H1 (cell line): ENCODE results near the gene CHST2.

ENCODE experiments used
- CTCF ChIP-seq, 3 experiments: IDR thresholded peaks; 1 replicate in 2 of 3; 2 replicates in 1 of 3; pipeline versions ENCODE4 v1.5.1 to v1.6.1; 2011; ENCODE audit warnings: low read length in 3 of 3, mild to moderate bottlenecking in 3 of 3, inconsistent platforms in 2 of 3, low read depth in 1 of 3, moderate library complexity in 1 of 3; ENCODE audit not compliant: insufficient read depth in 1 of 3; ENCODE audit errors: control extremely low read depth in 1 of 3
- E2F6 ChIP-seq: IDR thresholded peaks from 2 replicates; pipeline ENCODE4 v1.6.1; 2012; ENCODE audit warnings: inconsistent platforms
- EZH2 ChIP-seq: fragments of 200-600 bp; sonication (generic); IDR thresholded peaks from 2 replicates; pipeline ENCODE4 v1.7.1; 2012; ENCODE audit warnings: low read depth, mild to moderate bottlenecking, moderate library complexity, low read length, inconsistent platforms; ENCODE audit not compliant: severe bottlenecking
- MAX ChIP-seq: IDR thresholded peaks from 2 replicates; pipeline ENCODE4 v1.6.1; 2012; ENCODE audit warnings: inconsistent platforms
- NRF1 ChIP-seq: IDR thresholded peaks from 2 replicates; pipeline ENCODE4 v1.6.1; 2011; ENCODE audit warnings: mild to moderate bottlenecking, low read depth, low read length, improper control_type of control experiment
- POLR2A ChIP-seq, 2 experiments: IDR thresholded peaks; 1 replicate in 1 of 2; 2 replicates in 1 of 2; pipeline ENCODE4 v1.6.1; 2011; ENCODE audit warnings: low read depth in 2 of 2, low read length in 2 of 2, mild to moderate bottlenecking in 2 of 2; ENCODE audit errors: control extremely low read depth in 1 of 2
- POLR2AphosphoS5 ChIP-seq: IDR thresholded peaks from 2 replicates; pipeline ENCODE4 v1.6.1; 2011; ENCODE audit warnings: low read depth, low read length
- SIN3A ChIP-seq, 2 experiments: IDR thresholded peaks in 1 of 2; conservative IDR thresholded peaks in 1 of 2; 2 replicates each; pipeline ENCODE4 v1.6.1; 2011 to 2012; ENCODE audit warnings: low read length in 2 of 2, improper control_type of control experiment in 1 of 2, low read depth in 1 of 2, mild to moderate bottlenecking in 1 of 2
- SIRT6 ChIP-seq: IDR thresholded peaks from one replicate; pipeline ENCODE4 v1.7.1; 2012; ENCODE audit warnings: low read length, inconsistent platforms
- SP2 ChIP-seq: IDR thresholded peaks from 2 replicates; pipeline ENCODE4 v1.6.1; 2012; ENCODE audit warnings: mild to moderate bottlenecking, low read length, inconsistent platforms
- TAF1 ChIP-seq: IDR thresholded peaks from 2 replicates; pipeline ENCODE4 v1.6.1; 2011; ENCODE audit warnings: mild to moderate bottlenecking, low read depth, low read length

- TF ChIP-seq POLR2AphosphoS5: no peak
- no peak for TF ChIP-seq NRF1
- no peak for TF ChIP-seq CTCF (IDR thresholded peaks at IDR 0.05; ENCODE audit: control extremely low read depth in 1 of 3, insufficient read depth in 1 of 3, low read depth in 1 of 3, low read length in 3 of 3)
- no peak for TF ChIP-seq TAF1
- no peak for TF ChIP-seq POLR2A (IDR thresholded peaks at IDR 0.05; ENCODE audit: control extremely low read depth in 1 of 2, low read depth in 2 of 2, low read length in 2 of 2)
- no peak for TF ChIP-seq MAX
- no peak for TF ChIP-seq E2F6
- TF ChIP-seq SIRT6: no peak
- TF ChIP-seq SIN3A (conservative IDR thresholded peaks at IDR 0.05 in 1 of 2, IDR thresholded peaks at IDR 0.05 in 1 of 2; ENCODE audit: low read depth in 1 of 2, low read length in 2 of 2): no peak
- no peak for TF ChIP-seq EZH2
- TF ChIP-seq SP2: no peak
Measured at GRCh38 chr3:143083781-143084180, 35.8 kb upstream of the CHST2 start.
